Breast epithelium (tissue), 4 donors: Measurements from ENCODE around the gene GDF10. TPM values are rescaled to one million over a fixed set of nuclear protein-coding genes. Genes with fewer than 3 reads are reported as not detected.

ENCODE experiments used
- DNase-seq, 2 donors: peaks; one replicate each; pipeline ENCODE4 v3.0.0-alpha.2; 2019; ENCODE audit warnings: low spot score in 2 of 2
- H3K27ac ChIP-seq, 2 donors: fragments of 200-600 bp; sonication (generic) in 1 of 2; one replicate each; pipeline ENCODE4 v1.5.1; 2016 to 2019; ENCODE audit warnings: mild to moderate bottlenecking in 1 of 2
- H3K27me3 ChIP-seq, 2 donors: fragments of 200-600 bp; sonication (generic) in 1 of 2; one replicate each; pipeline versions ENCODE4 v1.5.1 to v1.6.0; 2017 to 2019; ENCODE audit warnings: control low read depth in 1 of 2, mild to moderate bottlenecking in 1 of 2
- H3K36me3 ChIP-seq: fragments of 200-600 bp; one replicate; pipeline ENCODE4 v1.5.1; 2019
- H3K4me1 ChIP-seq, 2 donors: fragments of 200-600 bp; sonication (generic); one replicate each; pipeline ENCODE4 v1.5.1; 2016 to 2019; ENCODE audit warnings: control low read depth in 1 of 2
- H3K4me3 ChIP-seq, 3 donors: fragments of 200-600 bp; sonication (generic); 1 replicate in 2 of 3; 2 replicates in 1 of 3; pipeline ENCODE4 v1.5.1; 2016 to 2019; ENCODE audit warnings: mild to moderate bottlenecking in 3 of 3, moderate library complexity in 2 of 3
- H3K9me3 ChIP-seq, 2 donors: fragments of 200-600 bp; sonication (generic) in 1 of 2; one replicate each; pipeline ENCODE4 v1.5.1; 2016 to 2019; ENCODE audit warnings: control low read depth in 1 of 2
- POLR2A ChIP-seq: fragments of 450-650 bp; IDR thresholded peaks from one replicate; pipeline ENCODE4 v1.6.1; 2016; ENCODE audit warnings: antibody characterized with exemption, mild to moderate bottlenecking, moderate library complexity
- POLR2AphosphoS5 ChIP-seq, 3 donors: sonication (generic); formaldehyde crosslinking; IDR thresholded peaks; one replicate each; pipeline ENCODE4 v1.6.1; 2017; ENCODE audit warnings: antibody characterized with exemption in 3 of 3
- intact Hi-C: fragments of 100-400 bp; cut with DNase I; formaldehyde crosslinking; loops from one replicate; pipeline ENCODE4 v1.15.1; 2023; ENCODE audit warnings: low total_unique reads
- total RNA-seq, 3 donors: library from RNA; depleted of rRNA; stranded (reverse); fragments of >200 nt; gene quantifications; one replicate each; pipeline ENCODE4 v1.1.0, GENCODE V29; 2016
- TF ChIP-seq, protein P1 (sequence below), 3 donors: fragments of 450-650 bp; IDR thresholded peaks; one replicate each; pipeline ENCODE4 v1.5.1; 2016 to 2017; ENCODE audit warnings: antibody characterized with exemption in 3 of 3, mild to moderate bottlenecking in 3 of 3, moderate library complexity in 3 of 3

The GDF10 gene
- total RNA-seq, 3 donors from 2014 or later: 2.0 to 12.3 (median 2.0) TPM

DNA sequence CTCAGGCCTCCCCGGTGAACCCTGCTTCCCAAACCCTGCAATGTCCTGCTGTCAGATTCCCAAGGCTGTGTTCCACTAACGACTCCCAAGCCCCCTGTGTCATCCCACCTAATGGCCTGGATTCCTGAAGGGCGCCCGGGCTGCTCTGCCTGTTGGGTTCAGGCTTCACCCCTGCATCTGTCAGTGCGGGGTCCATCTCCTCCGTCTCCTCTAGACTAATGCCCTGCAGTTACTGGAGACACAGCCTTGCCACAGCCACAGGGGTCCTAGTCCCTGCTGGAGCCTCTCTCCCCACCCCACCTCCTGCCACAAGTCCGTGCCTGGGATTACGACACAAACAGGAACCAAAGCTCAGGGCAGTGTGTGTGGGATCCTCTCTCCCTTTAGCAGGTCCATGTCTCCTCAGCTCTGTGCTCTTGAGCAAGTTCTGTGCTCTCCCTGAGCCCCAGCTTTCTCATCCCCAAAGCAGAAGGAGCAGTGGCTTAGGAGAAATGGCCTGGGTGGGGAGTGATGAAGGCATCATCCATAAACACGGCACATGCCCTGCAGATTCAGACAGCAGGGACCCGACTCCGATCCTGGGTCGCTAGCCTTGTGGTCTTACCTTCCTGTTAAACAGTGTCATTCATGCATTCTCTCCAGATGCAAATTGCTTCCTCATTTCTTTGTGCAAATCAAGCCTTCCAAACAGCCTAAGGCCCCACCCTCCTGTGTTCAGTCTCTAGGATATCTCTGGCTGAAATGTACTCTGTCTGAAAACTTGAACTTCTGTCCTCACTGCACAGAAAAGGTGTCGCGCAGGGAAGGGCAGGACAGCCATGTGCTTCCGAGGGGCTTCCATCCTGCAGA is 40.0 kb downstream of the GDF10 start:
- Histone ChIP-seq H3K36me3 (no peaks in the 10 kb centered on the region), H3K4me1 (no peaks in the 10 kb centered on the region), H3K27ac (no peak overlapping the region), H3K27me3 (no peaks in the 10 kb centered on the region), H3K4me3 (no peak overlapping the region), H3K9me3 (no peaks in the 10 kb centered on the region)
- intact Hi-C loops: no loop called here
- TF ChIP-seq POLR2A (no peak), POLR2AphosphoS5 (IDR thresholded peaks at IDR 0.05) (no peak)
- TF ChIP-seq, protein P1, sequence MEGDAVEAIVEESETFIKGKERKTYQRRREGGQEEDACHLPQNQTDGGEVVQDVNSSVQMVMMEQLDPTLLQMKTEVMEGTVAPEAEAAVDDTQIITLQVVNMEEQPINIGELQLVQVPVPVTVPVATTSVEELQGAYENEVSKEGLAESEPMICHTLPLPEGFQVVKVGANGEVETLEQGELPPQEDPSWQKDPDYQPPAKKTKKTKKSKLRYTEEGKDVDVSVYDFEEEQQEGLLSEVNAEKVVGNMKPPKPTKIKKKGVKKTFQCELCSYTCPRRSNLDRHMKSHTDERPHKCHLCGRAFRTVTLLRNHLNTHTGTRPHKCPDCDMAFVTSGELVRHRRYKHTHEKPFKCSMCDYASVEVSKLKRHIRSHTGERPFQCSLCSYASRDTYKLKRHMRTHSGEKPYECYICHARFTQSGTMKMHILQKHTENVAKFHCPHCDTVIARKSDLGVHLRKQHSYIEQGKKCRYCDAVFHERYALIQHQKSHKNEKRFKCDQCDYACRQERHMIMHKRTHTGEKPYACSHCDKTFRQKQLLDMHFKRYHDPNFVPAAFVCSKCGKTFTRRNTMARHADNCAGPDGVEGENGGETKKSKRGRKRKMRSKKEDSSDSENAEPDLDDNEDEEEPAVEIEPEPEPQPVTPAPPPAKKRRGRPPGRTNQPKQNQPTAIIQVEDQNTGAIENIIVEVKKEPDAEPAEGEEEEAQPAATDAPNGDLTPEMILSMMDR (IDR thresholded peaks at IDR 0.05): no peak
- no peak for DNase-seq

DNA sequence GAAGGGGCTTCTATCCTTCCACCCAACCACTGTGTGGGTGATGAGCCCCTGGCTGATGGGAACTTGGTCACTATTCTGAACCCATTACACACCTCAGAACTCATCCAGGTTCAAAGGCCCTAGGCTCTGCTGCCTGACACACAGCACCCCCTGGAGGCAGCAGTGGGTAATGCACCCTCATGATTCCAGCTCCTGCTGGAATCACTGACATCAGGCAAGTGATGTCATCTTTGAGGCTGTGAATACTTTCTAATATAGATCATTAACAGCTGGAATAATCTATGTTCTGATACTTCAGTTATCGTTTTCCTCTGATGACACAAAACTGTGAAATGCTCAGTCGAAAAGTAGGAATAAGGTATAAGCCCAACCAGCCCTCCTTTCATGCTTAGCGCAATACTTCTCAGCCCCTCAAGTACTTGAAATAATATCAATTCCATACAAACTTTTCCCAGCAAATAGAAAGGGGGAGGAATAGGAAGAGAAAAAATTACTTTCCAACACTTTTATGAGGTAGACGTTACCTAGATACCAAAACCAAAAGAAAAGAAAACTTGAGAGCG is 40.7 kb downstream of the GDF10 start:
- intact Hi-C loops: no loop called here
- H3K9me3 ChIP-seq: no peaks in the 10 kb centered on the region
- H3K27ac ChIP-seq: no peak overlapping the region
- DNase-seq: peak in 1 of 2 donors; percentile 68
- no peaks in the 10 kb centered on the region for H3K4me1 ChIP-seq
- H3K36me3 ChIP-seq: no peaks in the 10 kb centered on the region
- H3K27me3 ChIP-seq: no peaks in the 10 kb centered on the region
- no peak overlapping the region for H3K4me3 ChIP-seq
- TF ChIP-seq, protein P1 (IDR thresholded peaks at IDR 0.05): peak; percentile 58 to 84 (median 59)
- no peak for TF ChIP-seq POLR2AphosphoS5 (IDR thresholded peaks at IDR 0.05)

DNA sequence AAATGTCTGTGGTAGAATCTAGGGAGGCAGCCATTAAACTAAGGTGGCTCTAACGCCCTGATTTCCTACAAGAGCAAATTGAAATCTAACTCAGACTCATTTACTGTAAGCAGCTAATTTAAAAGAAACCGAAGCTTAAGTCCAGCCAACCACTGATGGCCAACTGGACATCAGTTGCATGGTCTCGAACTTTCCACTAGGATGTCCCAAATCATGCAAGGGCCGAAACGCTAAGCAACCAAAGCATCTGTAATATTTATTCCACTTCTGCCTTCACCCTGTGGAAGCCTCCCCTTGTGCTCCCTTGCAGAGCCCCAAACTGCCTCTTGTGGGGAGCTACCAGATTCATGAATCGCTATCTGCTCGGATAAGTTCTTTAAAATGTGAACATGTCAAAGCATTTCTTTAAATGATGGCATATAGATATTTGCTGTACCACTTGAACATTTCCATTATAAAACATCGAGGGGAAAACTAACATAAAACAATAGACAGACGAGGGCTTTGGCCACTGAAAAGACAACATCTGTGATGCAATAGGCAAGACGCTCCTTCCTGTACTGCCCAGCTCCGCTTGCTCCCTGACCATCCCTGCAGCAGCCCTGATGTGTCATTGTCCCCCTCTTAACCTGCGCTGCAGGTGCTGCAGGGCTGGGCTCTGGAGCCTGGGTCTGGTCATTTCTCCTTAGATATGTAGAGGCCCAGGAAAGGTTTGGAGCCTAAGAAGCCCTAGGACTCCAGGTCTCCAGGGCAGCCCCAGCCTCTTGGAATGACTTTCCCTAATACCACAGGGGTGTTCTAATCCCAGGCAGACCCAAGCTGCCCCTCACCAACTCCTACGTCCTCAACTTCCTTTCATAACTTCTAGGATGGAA is 45.2 kb downstream of the GDF10 start:
- Histone ChIP-seq H3K36me3 (no peaks in the 10 kb centered on the region), H3K27ac (no peak overlapping the region), H3K4me1 (no peaks in the 10 kb centered on the region), H3K9me3 (no peaks in the 10 kb centered on the region), H3K4me3 (no peak overlapping the region), H3K27me3 (no peaks in the 10 kb centered on the region)
- no peak for DNase-seq
- intact Hi-C loops: no loop called here
- TF ChIP-seq, protein P1 (IDR thresholded peaks at IDR 0.05): no peak
- TF ChIP-seq POLR2AphosphoS5 (IDR thresholded peaks at IDR 0.05) (no peak), POLR2A (no peak)

DNA sequence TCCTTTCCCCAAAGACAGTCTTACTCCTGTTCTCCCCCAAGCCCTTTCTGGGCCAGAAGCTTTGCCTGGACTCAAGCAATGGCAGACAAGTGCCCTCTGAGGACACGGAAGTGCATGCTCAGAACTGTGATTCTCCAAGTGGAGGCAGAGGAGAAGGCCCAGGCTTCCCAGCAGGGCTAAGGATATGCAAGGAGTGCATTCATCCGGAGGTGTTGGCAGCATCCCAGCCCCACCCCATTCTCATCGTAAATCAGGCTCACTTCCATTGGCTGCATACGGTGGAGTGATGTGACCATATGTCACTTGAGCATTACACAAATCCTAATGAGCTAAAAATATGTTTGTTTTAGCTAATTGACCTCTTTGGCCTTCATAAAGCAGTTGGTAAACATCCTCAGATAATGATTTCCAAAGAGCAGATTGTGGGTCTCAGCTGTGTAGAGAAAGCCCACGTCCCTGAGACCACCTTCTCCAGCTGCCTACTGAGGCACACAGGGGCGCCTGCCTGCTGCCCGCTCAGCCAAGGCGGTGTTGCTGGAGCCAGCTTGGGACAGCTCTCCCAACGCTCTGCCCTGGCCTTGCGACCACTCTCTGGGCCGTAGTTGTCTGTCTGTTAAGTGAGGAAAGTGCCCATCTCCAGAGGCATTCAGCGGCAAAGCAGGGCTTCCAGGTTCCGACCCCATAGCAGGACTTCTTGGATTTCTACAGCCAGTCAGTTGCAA is 46.7 kb downstream of the GDF10 start:
- DNase-seq: no peak
- H3K27me3 ChIP-seq: no peaks in the 10 kb centered on the region
- no peak overlapping the region for H3K4me3 ChIP-seq
- H3K27ac ChIP-seq: no peak overlapping the region
- no peaks in the 10 kb centered on the region for H3K9me3 ChIP-seq
- TF ChIP-seq POLR2AphosphoS5 (IDR thresholded peaks at IDR 0.05) (no peak), POLR2A (no peak)
- TF ChIP-seq, protein P1 (IDR thresholded peaks at IDR 0.05): no peak
- no peaks in the 10 kb centered on the region for H3K4me1 ChIP-seq
- intact Hi-C loops: no loop called here
- H3K36me3 ChIP-seq: no peaks in the 10 kb centered on the region
